Measurements from ENCODE around the gene INCA1. TPM values are rescaled to one million over a fixed set of nuclear protein-coding genes. Genes with fewer than 3 reads are reported as not detected.
A peak's percentile ranks its signal among the peaks of the same experiment; 100 is the strongest.

The INCA1 gene
- total and polyA plus RNA-seq, 2 of the 13 experiments (the other 11 are each of a cell fraction or from before 2014, with no cell fraction given) = 0.93 to 2.6 TPM

DNA sequence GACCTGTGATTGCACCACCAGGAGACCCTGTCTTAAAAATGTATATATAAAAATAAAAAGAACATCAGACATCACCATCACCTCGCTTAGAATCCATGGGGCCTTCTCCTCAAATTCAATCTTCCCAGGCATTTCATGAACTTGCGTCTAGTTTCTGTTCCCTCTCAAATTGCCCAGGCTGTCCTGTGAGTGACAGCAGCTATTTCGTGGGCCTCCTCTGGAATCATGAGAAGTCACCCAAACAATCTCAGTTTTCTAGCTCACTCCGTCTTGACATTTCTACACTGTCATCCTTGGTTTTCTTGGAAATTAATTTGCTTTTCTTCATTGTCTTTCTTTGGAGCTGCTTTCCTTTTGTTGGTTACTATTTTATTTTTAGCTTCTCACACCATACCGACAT, 30.6 kb upstream of the INCA1 start:
- 63% methylated on average over 5 of the region's 5 CpGs for WGBS (ENCODE audit: low lambda C conversion rate)

GRCh38 chr17:5027299-5027698, 30.0 kb upstream of the INCA1 start:
- BruUV-seq (replicated peaks) = no TSS peak
- Histone ChIP-seq H2AFZ (ENCODE audit: low read length) (no peak overlapping the region), H3K27me3 (ENCODE audit: control insufficient read depth in 1 of 2, insufficient read depth in 2 of 2, low read length in 2 of 2) (no peaks in the 10 kb centered on the region), H3K4me3 (replicated peaks in 1 of 3; ENCODE audit: insufficient read depth in 1 of 3, low read depth in 2 of 3, low read length in 3 of 3) (no peak overlapping the region), H3K79me2 (ENCODE audit: insufficient read depth, low read length) (no peaks in the 10 kb centered on the region), H3K4me2 (ENCODE audit: low read depth, low read length) (no peak overlapping the region), H3K9me3 (ENCODE audit: low read length) (no peaks in the 10 kb centered on the region), H3K36me3 (replicated peaks in 1 of 2; ENCODE audit: control insufficient read depth in 1 of 2, insufficient read depth in 2 of 2, low read length in 2 of 2) (peaks cover 4 to 13% of the 10 kb centered on the region in 2 experiments), H3K9ac (ENCODE audit: insufficient read depth, low read depth, low read length) (no peak overlapping the region), H3K27ac (ENCODE audit: extremely low read length, insufficient read depth, low read length) (no peak overlapping the region), H3K4me1 (ENCODE audit: insufficient read depth, low read length) (peaks cover 16% of the 10 kb centered on the region), H4K20me1 (ENCODE audit: insufficient read depth, low read length) (no peaks in the 10 kb centered on the region)
- in situ Hi-C loops (cut with HindIII; ENCODE audit: extremely low pct_ligation_motif_present, low pct_unique_long_range_greater_than_20kb) = no loop called here
- ChIA-PET CTCF (ENCODE audit: low intra/inter-chr PET ratio, low total read pairs) (no interaction called here), POLR2A (interaction anchor here (3.1 kb wide), 1 partner anchor 28 kb away, joined by 8 read pairs; no protein-coding TSS in a partner anchor)
- no peak for DNase-seq (ENCODE audit: low spot score)
- no peak for ATAC-seq
- WGBS (ENCODE audit: low lambda C conversion rate) = 94% methylated on average over 6 of the region's 6 CpGs
- intact Hi-C loops (cut with micrococcal nuclease; ENCODE audit: unreplicated experiment) = no loop called here
- TF ChIP-seq ZNF282 (IDR thresholded peaks at IDR 0.05; ENCODE audit: partially characterized antibody) = no peak
- peak; percentile 57 for TF ChIP-seq ZNF121 (CRISPR knock-in tag; IDR thresholded peaks at IDR 0.05)
- FAIRE-seq = no peak

More for the DNA sequence above, 30.6 kb upstream of the INCA1 start:
- TF ChIP-seq, protein P1, sequence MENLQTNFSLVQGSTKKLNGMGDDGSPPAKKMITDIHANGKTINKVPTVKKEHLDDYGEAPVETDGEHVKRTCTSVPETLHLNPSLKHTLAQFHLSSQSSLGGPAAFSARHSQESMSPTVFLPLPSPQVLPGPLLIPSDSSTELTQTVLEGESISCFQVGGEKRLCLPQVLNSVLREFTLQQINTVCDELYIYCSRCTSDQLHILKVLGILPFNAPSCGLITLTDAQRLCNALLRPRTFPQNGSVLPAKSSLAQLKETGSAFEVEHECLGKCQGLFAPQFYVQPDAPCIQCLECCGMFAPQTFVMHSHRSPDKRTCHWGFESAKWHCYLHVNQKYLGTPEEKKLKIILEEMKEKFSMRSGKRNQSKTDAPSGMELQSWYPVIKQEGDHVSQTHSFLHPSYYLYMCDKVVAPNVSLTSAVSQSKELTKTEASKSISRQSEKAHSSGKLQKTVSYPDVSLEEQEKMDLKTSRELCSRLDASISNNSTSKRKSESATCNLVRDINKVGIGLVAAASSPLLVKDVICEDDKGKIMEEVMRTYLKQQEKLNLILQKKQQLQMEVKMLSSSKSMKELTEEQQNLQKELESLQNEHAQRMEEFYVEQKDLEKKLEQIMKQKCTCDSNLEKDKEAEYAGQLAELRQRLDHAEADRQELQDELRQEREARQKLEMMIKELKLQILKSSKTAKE (CRISPR knock-in tag; IDR thresholded peaks at IDR 0.05; ENCODE audit: borderline replicate concordance) = no peak
- no peak for TF ChIP-seq SP4 (CRISPR knock-in tag; IDR thresholded peaks at IDR 0.05)
- no peak for ATAC-seq
- Histone ChIP-seq H3K9me3 (ENCODE audit: low read length) (no peaks in the 10 kb centered on the region), H2AFZ (ENCODE audit: low read length) (no peak overlapping the region), H3K4me1 (ENCODE audit: insufficient read depth, low read length) (peaks cover 16% of the 10 kb centered on the region), H4K20me1 (ENCODE audit: insufficient read depth, low read length) (no peaks in the 10 kb centered on the region), H3K36me3 (replicated peaks in 1 of 2; ENCODE audit: control insufficient read depth in 1 of 2, insufficient read depth in 2 of 2, low read length in 2 of 2) (peaks cover 2 to 9% of the 10 kb centered on the region in 2 experiments; a peak in 4 of 5 replicates), H3K4me2 (ENCODE audit: low read depth, low read length) (no peak overlapping the region), H3K27ac (ENCODE audit: extremely low read length, insufficient read depth, low read length) (no peak overlapping the region), H3K9ac (ENCODE audit: insufficient read depth, low read depth, low read length) (no peak overlapping the region), H3K79me2 (ENCODE audit: insufficient read depth, low read length) (no peaks in the 10 kb centered on the region), H3K4me3 (replicated peaks in 1 of 3; ENCODE audit: insufficient read depth in 1 of 3, low read depth in 2 of 3, low read length in 3 of 3) (no peak overlapping the region), H3K27me3 (ENCODE audit: control insufficient read depth in 1 of 2, insufficient read depth in 2 of 2, low read length in 2 of 2) (peaks cover 0 to 4% of the 10 kb centered on the region in 2 experiments; a peak in 1 of 5 replicates)
- CTCF ChIA-PET (ENCODE audit: low intra/inter-chr PET ratio, low total read pairs) = no interaction called here
- intact Hi-C loops (cut with micrococcal nuclease; ENCODE audit: unreplicated experiment) (no loop called here), in situ Hi-C loops (cut with HindIII; ENCODE audit: extremely low pct_ligation_motif_present, low pct_unique_long_range_greater_than_20kb) (no loop called here)
- no peak for DNase-seq (ENCODE audit: low spot score)
- POLR2A ChIA-PET = interaction anchor here (3.1 kb wide), 1 partner anchor 28 kb away, joined by 8 read pairs; no protein-coding TSS in a partner anchor
- no TSS peak for BruUV-seq (replicated peaks)
- no peak for FAIRE-seq

All from HepG2 (cell line).